A549 treated with DMSO at 1 μM for 4 hours (cell line): ENCODE measurements around the gene ANKRD45. TPM values are rescaled to one million over a fixed set of nuclear protein-coding genes. Genes with fewer than 3 reads are reported as not detected.

Source experiments
- total RNA-seq: library from RNA; stranded (reverse); fragments of 200-300 nt; extraction: Qiagen RNA extraction; gene quantifications from 5 replicates; pipeline ENCODE4 v1.2.3, GENCODE V29; 2022; ENCODE audit warnings: low read depth

ANKRD45 gene, protein sequence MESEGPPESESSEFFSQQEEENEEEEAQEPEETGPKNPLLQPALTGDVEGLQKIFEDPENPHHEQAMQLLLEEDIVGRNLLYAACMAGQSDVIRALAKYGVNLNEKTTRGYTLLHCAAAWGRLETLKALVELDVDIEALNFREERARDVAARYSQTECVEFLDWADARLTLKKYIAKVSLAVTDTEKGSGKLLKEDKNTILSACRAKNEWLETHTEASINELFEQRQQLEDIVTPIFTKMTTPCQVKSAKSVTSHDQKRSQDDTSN
- 0.06 to 0.17 TPM (median 0.16 TPM) in 4 of 5 replicates, not detected in the other for total RNA-seq

DNA sequence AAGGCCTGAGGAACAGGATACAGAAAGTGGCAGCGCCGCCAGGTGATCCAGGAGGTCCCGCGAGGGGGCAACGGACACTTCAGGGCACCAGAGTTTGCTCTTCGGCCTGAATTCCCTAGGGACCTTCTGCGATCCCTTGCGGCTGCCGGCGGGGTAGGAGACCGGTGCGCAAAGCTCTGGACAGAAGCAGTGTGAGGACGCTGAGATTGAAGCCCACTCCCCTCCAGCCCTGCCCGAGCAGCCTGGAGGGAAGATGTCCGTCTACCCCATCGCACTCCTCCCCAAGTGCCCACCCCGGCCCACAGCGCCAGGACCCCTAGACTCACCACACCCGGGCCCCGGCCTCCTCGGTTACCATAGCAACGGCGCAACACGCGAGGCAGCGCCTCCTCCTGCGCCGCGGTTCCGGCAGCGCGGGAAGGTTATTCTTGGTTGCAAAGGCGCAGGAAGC is at the start of gene ANKRD45:
TSS of gene ANKRD45 (minus strand) at position 361 of the 451 bp plus-strand sequence. CDS start 10,433 bp downstream, outside the sequence.

DNA sequence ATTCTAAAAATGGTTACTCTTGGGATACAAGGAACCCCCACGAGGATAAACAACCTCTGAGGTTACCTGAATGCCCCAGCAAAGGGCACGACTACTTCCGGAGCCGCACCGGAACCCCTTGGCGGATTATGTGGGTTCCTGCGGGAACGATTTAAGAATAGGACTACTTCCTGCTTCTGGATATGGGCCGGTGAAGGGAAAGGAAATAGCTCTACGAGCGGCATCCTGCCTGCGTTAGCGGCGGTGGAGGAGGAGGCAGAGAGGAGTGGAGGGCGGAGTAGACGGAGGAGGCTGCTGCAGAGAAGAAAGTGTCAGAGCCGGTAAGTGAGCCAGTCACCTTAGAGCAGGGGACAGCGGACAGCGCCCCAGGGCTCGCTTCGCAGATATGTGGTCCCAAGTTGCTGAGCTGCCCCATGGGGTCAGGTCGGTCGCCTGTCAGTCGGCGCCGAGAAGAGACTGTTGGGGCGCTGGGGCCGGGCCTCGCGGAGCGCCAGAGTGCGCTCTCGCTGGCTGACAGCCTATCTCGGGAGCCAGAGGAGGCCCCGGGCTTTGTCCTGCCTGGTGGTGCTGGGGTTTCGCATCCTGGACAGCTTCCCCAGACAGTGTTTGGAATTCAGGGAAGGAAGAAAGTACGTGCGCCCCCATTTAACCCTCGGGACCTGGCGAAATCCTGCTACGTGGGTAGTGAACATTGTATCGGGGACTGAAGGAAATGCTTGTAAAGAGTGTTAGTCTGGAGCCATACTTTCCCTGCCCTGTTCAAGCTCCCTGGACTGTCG is 45.3 kb upstream of the ANKRD45 start, which contains the start of gene KLHL20:
TSS of gene KLHL20 (plus strand) at position 223 of the 779 bp plus-strand sequence. CDS start 1,063 bp downstream, outside the sequence.

DNA sequence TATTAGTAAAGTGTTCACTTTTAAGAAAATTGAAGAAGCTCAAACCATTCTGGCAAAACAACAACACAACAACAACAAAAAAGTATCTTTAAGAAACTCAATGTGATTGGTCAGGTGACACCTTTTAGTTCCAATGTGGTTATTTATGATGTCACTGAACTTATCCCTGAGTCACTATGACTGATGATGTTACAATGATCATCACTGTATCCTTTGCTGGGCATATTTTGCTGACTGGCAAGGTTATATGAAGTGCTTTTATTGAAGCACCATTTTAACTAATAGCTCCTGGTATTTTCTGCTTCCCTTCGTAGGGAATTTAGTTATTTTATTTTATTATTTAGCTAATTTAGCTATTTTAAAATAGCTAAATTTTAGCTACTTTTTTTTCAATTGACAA is 34.5 kb downstream of the ANKRD45 start, which contains the start of gene TEX50:
TSS of gene TEX50 (plus strand) at position 223 of the 400 bp plus-strand sequence. CDS start 184 bp downstream, outside the sequence.

DNA sequence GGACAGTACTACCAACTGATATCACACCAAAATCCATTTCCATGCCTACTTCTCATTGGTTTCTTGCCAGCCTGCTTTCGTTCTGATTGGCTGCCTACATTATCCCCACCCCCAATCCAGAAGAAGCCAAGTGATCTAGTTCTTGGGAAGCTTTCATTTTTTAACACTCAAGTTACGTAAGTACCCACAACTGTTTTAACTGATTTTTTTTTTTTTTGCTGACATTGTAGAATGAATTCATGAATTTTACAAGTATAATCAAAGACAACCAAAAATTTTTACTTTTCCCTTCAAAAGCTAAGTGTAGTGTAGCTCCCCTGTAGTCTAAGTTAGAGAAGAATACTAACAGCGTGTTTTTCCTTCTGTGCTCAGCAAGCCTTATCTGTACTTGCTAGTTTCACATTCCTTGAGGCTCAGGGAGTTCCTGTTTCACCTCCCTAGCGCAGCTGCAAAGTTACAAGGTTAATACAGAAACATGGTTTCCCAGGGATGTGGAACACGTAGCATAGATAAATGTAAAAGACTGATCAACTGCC is 66.5 kb downstream of the ANKRD45 start, which contains the start of gene SLC9C2:
TSS of gene SLC9C2 (minus strand) at position 17 of the 536 bp plus-strand sequence. CDS start 1,296 bp downstream, outside the sequence.

Other genes starting within 250 kb of the ANKRD45 start
- gene PRDX6, start 192.5 kb downstream of the ANKRD45 start, total RNA-seq, result 292 to 318 TPM (median 304 TPM) in 5 replicates
- not detected in 5 replicates for gene SLC9C2, start 66.8 kb downstream of the ANKRD45 start, total RNA-seq
- gene TEX50, start 34.5 kb downstream of the ANKRD45 start, total RNA-seq, result not detected in 5 replicates
- 10.8 to 12.8 TPM (median 12.4 TPM) in 5 replicates for gene KLHL20, start 45.1 kb upstream of the ANKRD45 start, total RNA-seq
- gene DARS2, start 154.8 kb upstream of the ANKRD45 start, total RNA-seq, result 39.7 to 47.4 TPM (median 45.3 TPM) in 5 replicates
- 11.7 to 15.2 TPM (median 13.2 TPM) in 5 replicates for gene CENPL, start 155.0 kb upstream of the ANKRD45 start, total RNA-seq
- 276 to 364 TPM (median 308 TPM) in 5 replicates for gene GAS5, start 198.1 kb upstream of the ANKRD45 start, total RNA-seq
- gene ZBTB37, start 198.5 kb upstream of the ANKRD45 start, total RNA-seq, result 1.1 to 1.9 TPM (median 1.5 TPM) in 5 replicates
- 0.07 TPM in 2 of 5 replicates, not detected in the others for gene SERPINC1, start 247.5 kb upstream of the ANKRD45 start, total RNA-seq